WTC11 (cell line): Measurements from ENCODE around the gene CLIC5.

Experiments
- CREB1 ChIP-seq: sonication (generic); formaldehyde crosslinking; IDR thresholded peaks from 2 replicates; pipeline ENCODE4 v1.8.0; 2023; ENCODE audit warnings: mild to moderate bottlenecking, missing genetic modification reagents
- MXD4 ChIP-seq: fragments of 250-450 bp; sonication (Bioruptor Pico); IDR thresholded peaks from 2 replicates; pipeline ENCODE4 v1.8.0; 2021; ENCODE audit warnings: mild to moderate bottlenecking, moderate library complexity, borderline replicate concordance

- TF ChIP-seq MXD4 (no peak), CREB1 (no peak)
These were observed 164.6 kb downstream of the CLIC5 start for GRCh38 chr6:45851034-45851400.
